HepG2 (cell line): Measurements from ENCODE around the gene TBC1D24. TPM values are rescaled to one million over a fixed set of nuclear protein-coding genes. Genes with fewer than 3 reads are reported as not detected.

ENCODE experiments used
- ATAC-seq: fragments of 200-7000 bp; cut with Tn5 transposase; 3 replicates; pipeline ENCODE4 v1.9.1; 2020; ENCODE audit warnings: mild to moderate bottlenecking, moderate library complexity
- BruUV-seq: library from RNA; stranded (reverse); fragments of 400-500 nt; replicated peaks from 2 replicates; lab custom pipeline; 2021; lab: Mats Ljungman, UMichigan
- CTCF ChIA-PET: fragments of 300-600 bp; formaldehyde crosslinking; extraction: SDS; loops from one replicate; lab custom pipeline; 2021; ENCODE audit warnings: low total read pairs, inconsistent platforms, low intra/inter-chr PET ratio; lab: Yijun Ruan, JAX
- POLR2A ChIA-PET: fragments of 350-600 bp; sonication (Branson Sonifier 250); formaldehyde crosslinking; loops from one replicate; lab custom pipeline; 2020; ENCODE audit warnings: antibody characterized with exemption, inconsistent platforms; lab: Yijun Ruan, JAX
- DNase-seq: peaks from one replicate; pipeline ENCODE4 v3.0.0-alpha.2; 2015; ENCODE audit warnings: low spot score
- FAIRE-seq: peaks from 3 replicates; lab custom pipeline; 2011; peaks lifted over from hg19 to GRCh38; lab: Jason Lieb, UNC
- H2AFZ ChIP-seq: one replicate; pipeline ENCODE4 v1.6.1; 2011; ENCODE audit warnings: low read length, inconsistent platforms
- H3K27ac ChIP-seq: fragments of 300-600 bp; 3 replicates; pipeline ENCODE4 v1.8.0; 2011; ENCODE audit warnings: mixed run types, mild to moderate bottlenecking, mixed read lengths, low read length, inconsistent platforms; ENCODE audit not compliant: insufficient read depth; ENCODE audit errors: extremely low read length
- H3K27me3 ChIP-seq, 2 experiments: fragments of 200-600 bp in 1 of 2; 2 replicates in 1 of 2; 3 replicates in 1 of 2; pipeline versions ENCODE4 v1.6.0 to v1.8.0; 2011; ENCODE audit warnings: low read length in 2 of 2, mild to moderate bottlenecking in 2 of 2, moderate library complexity in 2 of 2, inconsistent platforms in 1 of 2; ENCODE audit not compliant: insufficient read depth in 2 of 2, control insufficient read depth in 1 of 2
- H3K36me3 ChIP-seq, 2 experiments: fragments of 200-600 bp in 1 of 2; replicated peaks in 1 of 2; 2 replicates in 1 of 2; 3 replicates in 1 of 2; pipeline versions ENCODE4 v1.5.1 to v1.8.0; 2011; ENCODE audit warnings: low read length in 2 of 2, inconsistent platforms in 1 of 2; ENCODE audit not compliant: insufficient read depth in 2 of 2, control insufficient read depth in 1 of 2
- H3K4me1 ChIP-seq: 2 replicates; pipeline ENCODE4 v1.5.1; 2012; ENCODE audit warnings: low read length, inconsistent platforms; ENCODE audit not compliant: insufficient read depth
- H3K4me2 ChIP-seq: 2 replicates; pipeline ENCODE4 v1.6.0; 2011; ENCODE audit warnings: low read depth, low read length, inconsistent platforms
- H3K4me3 ChIP-seq, 3 experiments: fragments of 200-600 bp in 1 of 3; sonication (generic), shearing (Covaris generic) in 1 of 3; replicated peaks in 1 of 3; 2 replicates each; pipeline ENCODE4 v1.5.1; 2011 to 2016; ENCODE audit warnings: low read length in 3 of 3, inconsistent platforms in 2 of 3, low read depth in 2 of 3, mild to moderate bottlenecking in 2 of 3, control low read depth in 1 of 3, mixed read lengths in 1 of 3; ENCODE audit not compliant: insufficient read depth in 1 of 3
- H3K79me2 ChIP-seq: one replicate; pipeline ENCODE4 v1.6.1; 2011; ENCODE audit warnings: low read length, inconsistent platforms; ENCODE audit not compliant: insufficient read depth
- H3K9ac ChIP-seq: 2 replicates; pipeline ENCODE4 v1.6.0; 2011; ENCODE audit warnings: mild to moderate bottlenecking, low read depth, low read length, inconsistent platforms; ENCODE audit not compliant: insufficient read depth
- H3K9me3 ChIP-seq: 2 replicates; pipeline ENCODE4 v1.5.1; 2012; ENCODE audit warnings: mild to moderate bottlenecking, low read length
- H4K20me1 ChIP-seq: 2 replicates; pipeline ENCODE4 v1.6.0; 2011; ENCODE audit warnings: inconsistent platforms, mild to moderate bottlenecking, low read length, moderate library complexity; ENCODE audit not compliant: insufficient read depth
- ARNT2 ChIP-seq: sonication (generic); formaldehyde crosslinking; IDR thresholded peaks from 2 replicates; pipeline ENCODE4 v1.8.0; 2022; ENCODE audit warnings: mild to moderate bottlenecking, low read depth, missing genetic modification reagents, moderate library complexity
- ATF2 ChIP-seq: sonication (generic); formaldehyde crosslinking; IDR thresholded peaks from 2 replicates; pipeline ENCODE4 v1.4.0; 2020; ENCODE audit warnings: missing genetic modification reagents
- CBX5 ChIP-seq: sonication (generic); formaldehyde crosslinking; IDR thresholded peaks from 2 replicates; pipeline ENCODE4 v1.4.0; 2020; ENCODE audit warnings: missing genetic modification reagents, borderline replicate concordance
- E2F5 ChIP-seq: sonication (generic); formaldehyde crosslinking; conservative IDR thresholded peaks from 2 replicates; pipeline ENCODE4 v1.4.0; 2020; ENCODE audit warnings: missing genetic modification reagents
- HOXA5 ChIP-seq: sonication (generic); formaldehyde crosslinking; IDR thresholded peaks from 2 replicates; pipeline ENCODE4 v1.4.0; 2020; ENCODE audit warnings: missing genetic modification reagents
- KDM3A ChIP-seq: IDR thresholded peaks from 2 replicates; pipeline ENCODE4 v1.6.1; 2018; ENCODE audit warnings: low read depth, missing compliant biosample characterization
- PATZ1 ChIP-seq: sonication (generic); formaldehyde crosslinking; IDR thresholded peaks from 2 replicates; pipeline ENCODE4 v1.4.0; 2020; ENCODE audit warnings: missing genetic modification reagents
- SALL1 ChIP-seq: sonication (generic); formaldehyde crosslinking; IDR thresholded peaks from 2 replicates; pipeline ENCODE4 v1.8.0; 2022; ENCODE audit warnings: mild to moderate bottlenecking, missing genetic modification reagents
- SIX1 ChIP-seq: sonication (generic); formaldehyde crosslinking; IDR thresholded peaks from 2 replicates; pipeline ENCODE4 v1.4.0; 2020; ENCODE audit warnings: missing genetic modification reagents, borderline replicate concordance
- SMARCE1 ChIP-seq: fragments of 450-650 bp; IDR thresholded peaks from 2 replicates; pipeline ENCODE4 v1.6.1; 2017; ENCODE audit warnings: borderline replicate concordance
- SP4 ChIP-seq: sonication (generic); formaldehyde crosslinking; IDR thresholded peaks from 2 replicates; pipeline ENCODE4 v1.8.1; 2023; ENCODE audit warnings: mild to moderate bottlenecking, missing genetic modification reagents
- SRY ChIP-seq: sonication (generic); formaldehyde crosslinking; IDR thresholded peaks from 2 replicates; pipeline ENCODE4 v1.8.0; 2022; ENCODE audit warnings: mild to moderate bottlenecking, missing genetic modification reagents
- TSC22D2 ChIP-seq: sonication (generic); formaldehyde crosslinking; IDR thresholded peaks from 2 replicates; pipeline ENCODE4 v1.5.1; 2020; ENCODE audit warnings: missing genetic modification reagents, mild to moderate bottlenecking, borderline replicate concordance
- ZNF331 ChIP-seq: sonication (generic); formaldehyde crosslinking; IDR thresholded peaks from 2 replicates; pipeline ENCODE4 v1.4.0; 2020; ENCODE audit warnings: missing genetic modification reagents
- ZNF34 ChIP-seq: sonication (generic); formaldehyde crosslinking; IDR thresholded peaks from 2 replicates; pipeline ENCODE4 v1.4.0; 2020; ENCODE audit warnings: mild to moderate bottlenecking, missing genetic modification reagents, borderline replicate concordance
- ZNF343 ChIP-seq: sonication (generic); formaldehyde crosslinking; IDR thresholded peaks from 2 replicates; pipeline ENCODE4 v1.4.0; 2020; ENCODE audit warnings: mild to moderate bottlenecking, missing genetic modification reagents
- ZNF562 ChIP-seq: sonication (generic); formaldehyde crosslinking; IDR thresholded peaks from 2 replicates; pipeline ENCODE4 v1.8.0; 2022; ENCODE audit warnings: missing genetic modification reagents, borderline replicate concordance
- ZNF629 ChIP-seq: sonication (generic); formaldehyde crosslinking; conservative IDR thresholded peaks from 2 replicates; pipeline ENCODE4 v1.5.0; 2020; ENCODE audit warnings: missing genetic modification reagents
- ZNF672 ChIP-seq: sonication (generic); formaldehyde crosslinking; IDR thresholded peaks from 2 replicates; pipeline ENCODE4 v1.8.1; 2022; ENCODE audit warnings: missing genetic modification reagents
- ZNF737 ChIP-seq: sonication (generic); formaldehyde crosslinking; IDR thresholded peaks from 2 replicates; pipeline ENCODE4 v1.5.0; 2020; ENCODE audit warnings: missing genetic modification reagents, mild to moderate bottlenecking, borderline replicate concordance
- ZSCAN25 ChIP-seq: sonication (generic); formaldehyde crosslinking; IDR thresholded peaks from 2 replicates; pipeline ENCODE4 v1.8.0; 2022; ENCODE audit warnings: mild to moderate bottlenecking, missing genetic modification reagents
- WGBS: methylation state at CpG from one replicate; pipeline ENCODE4 v1.1.6; 2017; ENCODE audit warnings: low lambda C conversion rate; 5-methylcytosine and 5-hydroxymethylcytosine counted together
- in situ Hi-C: cut with HindIII; loops from 2 replicates; pipeline ENCODE4 v1.10.0; 2017; ENCODE audit warnings: low pct_unique_long_range_greater_than_20kb; ENCODE audit not compliant: extremely low pct_ligation_motif_present
- intact Hi-C: fragments of 100-400 bp; cut with micrococcal nuclease; formaldehyde crosslinking; loops from one replicate; pipeline ENCODE4 v1.10.0; 2022; ENCODE audit not compliant: unreplicated experiment
- polyA plus RNA-seq, 8 experiments: library from polyadenylated mRNA; depleted of rRNA in 3 of 8; stranded (reverse) in 7 of 8; unstranded in 1 of 8; fragments of >200 nt; fragmentation: Illumina TruSeq in 4 of 8; extraction: Trizol in 4 of 8; gene quantifications; 2 replicates each; pipeline versions ENCODE4 v1.2.1 to v1.2.3, GENCODE V29; 2011 to 2016; ENCODE audit warnings: low read depth in 4 of 8, missing spikeins in 1 of 8, mixed read lengths in 1 of 8; ENCODE audit not compliant: insufficient read depth in 1 of 8
- total RNA-seq, 5 experiments: library from RNA; depleted of rRNA; stranded (reverse); fragments of >200 nt; fragmentation: Illumina TruSeq; extraction: Trizol; gene quantifications; 2 replicates each; pipeline ENCODE4 v1.2.3, GENCODE V29; 2016; ENCODE audit warnings: low read depth in 1 of 5

The TBC1D24 gene
- total and polyA plus RNA-seq, 2 of the 13 experiments (the other 11 are each of a cell fraction or from before 2014, with no cell fraction given) = 7.7 to 13.7 TPM

- TF ChIP-seq KDM3A = no peak
- TF ChIP-seq ZNF737 (CRISPR knock-in tag) = 0 out of 2 replicates have a peak, but pooled peaks have one; percentile 21
- no peak for TF ChIP-seq ATF2 (CRISPR knock-in tag)
- peak; percentile 69; the same call in 1 of the 2 replicates for TF ChIP-seq ZSCAN25 (CRISPR knock-in tag)
- TF ChIP-seq ZNF562 (CRISPR knock-in tag) = no peak
- TF ChIP-seq SMARCE1 = no peak
- 0 out of 2 replicates have a peak, but pooled peaks have one; percentile 3 for TF ChIP-seq ZNF672 (CRISPR knock-in tag)
- TF ChIP-seq ARNT2 = 0 out of 2 replicates have a peak, but pooled peaks have one; percentile 43
- TF ChIP-seq, all 625 proteins: peak for 23
These were observed 2.0 kb upstream of the TBC1D24 start (continued) for GRCh38 chr16:2472885-2473445.

GRCh38 chr16:2473446-2473926, 1.4 kb upstream of the TBC1D24 start:
- H3K4me3 ChIP-seq = peak overlapping the region; percentile 38 to 85 (median 79); a peak in 5 of 6 replicates
- intact Hi-C loops (loop anchor here (5.0 kb wide), 1 partner anchor 41 kb away; no protein-coding TSS in a partner anchor), in situ Hi-C loops (no loop called here)
- peak overlapping the region; percentile 89 for H3K4me2 ChIP-seq
- no peak for ATAC-seq
- no peaks in the 10 kb centered on the region for H3K9me3 ChIP-seq
- peaks cover 9% of the 10 kb centered on the region for H3K79me2 ChIP-seq
- 1% methylated on average over 16 of the region's 49 CpGs for WGBS
- CTCF ChIA-PET = no interaction called here
- H3K4me1 ChIP-seq = peaks cover 74% of the 10 kb centered on the region
- no peak for FAIRE-seq
- no peak for DNase-seq
- POLR2A ChIA-PET = no interaction called here
- H3K9ac ChIP-seq = no peak overlapping the region
- H2AFZ ChIP-seq = no peak overlapping the region
- peaks cover 14% of the 10 kb centered on the region for H4K20me1 ChIP-seq
- H3K36me3 ChIP-seq = no peaks in the 10 kb centered on the region
- no peak overlapping the region for H3K27ac ChIP-seq
- no TSS peak for BruUV-seq
- peaks cover 8 to 22% of the 10 kb centered on the region in 2 experiments for H3K27me3 ChIP-seq
- TF ChIP-seq PATZ1 (CRISPR knock-in tag) = peak; percentile 32; the same call in 1 of the 2 replicates
- no peak for TF ChIP-seq E2F5
- 0 out of 2 replicates have a peak, but pooled peaks have one; percentile 20 for TF ChIP-seq CBX5 (CRISPR knock-in tag)
- peak; percentile 64; the same call in 1 of the 2 replicates for TF ChIP-seq SP4 (CRISPR knock-in tag)
- no peak; the same call in 1 of the 2 replicates for TF ChIP-seq ZNF331 (CRISPR knock-in tag)
- no peak for TF ChIP-seq ZNF343 (CRISPR knock-in tag)
- no peak for TF ChIP-seq ZNF629
- TF ChIP-seq SALL1 = peak; percentile 6; the same call in 1 of the 2 replicates
- no peak for TF ChIP-seq SIX1 (CRISPR knock-in tag)
- no peak for TF ChIP-seq TSC22D2
- no peak for TF ChIP-seq HOXA5
- no peak for TF ChIP-seq ZNF34
- peak; percentile 12; the same call in 1 of the 2 replicates for TF ChIP-seq SRY
